Brain microvascular endothelial cell (primary cell): ENCODE measurements around the gene HSD17B2.
A peak's percentile ranks its signal among the peaks of the same experiment; 100 is the strongest.

Source experiments
- DNase-seq: peaks from one replicate; pipeline ENCODE4 v3.0.0-alpha.2; 2020
- H3K27ac ChIP-seq: fragments of 250-450 bp; sonication (Bioruptor Pico); 2 replicates; pipeline ENCODE4 v1.5.1; 2020; ENCODE audit warnings: mild to moderate bottlenecking, moderate library complexity
- H3K27me3 ChIP-seq: fragments of 250-450 bp; sonication (Bioruptor Pico); replicated peaks from 2 replicates; pipeline ENCODE4 v1.5.1; 2020; ENCODE audit warnings: mild to moderate bottlenecking
- H3K36me3 ChIP-seq: fragments of 250-450 bp; sonication (Bioruptor Pico); replicated peaks from 2 replicates; pipeline ENCODE4 v1.5.1; 2020; ENCODE audit warnings: mild to moderate bottlenecking
- H3K4me3 ChIP-seq: 2 replicates; pipeline ENCODE4 v1.5.1; 2011; ENCODE audit warnings: low read depth, mild to moderate bottlenecking, control low read depth, low read length, moderate library complexity
- in situ Hi-C: cut with HindIII; loops from 2 replicates; pipeline ENCODE4 v1.10.0; 2017; ENCODE audit warnings: low sequenced_read_pairs, low pct_ligation_motif_present
- TF ChIP-seq, protein P1 (sequence below): IDR thresholded peaks from 2 replicates; pipeline ENCODE4 v1.5.1; 2011; ENCODE audit warnings: low read depth, mild to moderate bottlenecking, moderate library complexity, low read length, control low read depth, inconsistent platforms; ENCODE audit errors: missing control alignments

The HSD17B2 gene

DNA sequence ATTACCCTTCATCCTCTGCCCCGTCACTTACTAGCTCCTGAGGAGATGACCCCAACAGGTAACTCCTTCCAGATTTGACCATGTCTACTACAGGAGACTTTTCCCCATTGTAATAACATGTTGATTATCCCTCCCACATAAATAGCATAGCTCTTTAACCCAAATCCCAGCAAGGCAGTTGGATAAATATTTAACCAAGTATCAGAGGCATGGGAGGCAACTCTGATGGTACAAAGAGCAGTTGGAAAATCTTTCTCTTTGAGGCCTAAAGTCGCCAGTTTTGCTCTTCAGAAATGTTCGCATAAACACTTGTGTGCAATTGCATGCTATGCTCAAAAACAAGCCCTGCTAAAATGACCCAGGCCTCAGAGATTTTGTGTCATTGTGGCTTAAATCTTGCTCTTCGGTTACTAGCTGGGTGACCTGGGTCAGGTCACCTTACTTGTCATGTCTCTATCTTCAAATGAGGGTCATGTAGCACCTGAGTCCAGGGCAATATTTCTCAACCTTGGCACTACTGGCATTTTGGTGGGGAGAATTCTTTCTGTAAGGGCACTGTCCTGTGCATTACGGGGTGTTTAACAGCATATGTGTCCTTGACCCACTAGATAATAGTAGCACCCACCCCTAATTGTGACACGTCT is 48.8 kb downstream of the HSD17B2 start:
- TF ChIP-seq, protein P1, sequence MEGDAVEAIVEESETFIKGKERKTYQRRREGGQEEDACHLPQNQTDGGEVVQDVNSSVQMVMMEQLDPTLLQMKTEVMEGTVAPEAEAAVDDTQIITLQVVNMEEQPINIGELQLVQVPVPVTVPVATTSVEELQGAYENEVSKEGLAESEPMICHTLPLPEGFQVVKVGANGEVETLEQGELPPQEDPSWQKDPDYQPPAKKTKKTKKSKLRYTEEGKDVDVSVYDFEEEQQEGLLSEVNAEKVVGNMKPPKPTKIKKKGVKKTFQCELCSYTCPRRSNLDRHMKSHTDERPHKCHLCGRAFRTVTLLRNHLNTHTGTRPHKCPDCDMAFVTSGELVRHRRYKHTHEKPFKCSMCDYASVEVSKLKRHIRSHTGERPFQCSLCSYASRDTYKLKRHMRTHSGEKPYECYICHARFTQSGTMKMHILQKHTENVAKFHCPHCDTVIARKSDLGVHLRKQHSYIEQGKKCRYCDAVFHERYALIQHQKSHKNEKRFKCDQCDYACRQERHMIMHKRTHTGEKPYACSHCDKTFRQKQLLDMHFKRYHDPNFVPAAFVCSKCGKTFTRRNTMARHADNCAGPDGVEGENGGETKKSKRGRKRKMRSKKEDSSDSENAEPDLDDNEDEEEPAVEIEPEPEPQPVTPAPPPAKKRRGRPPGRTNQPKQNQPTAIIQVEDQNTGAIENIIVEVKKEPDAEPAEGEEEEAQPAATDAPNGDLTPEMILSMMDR: no peak
- in situ Hi-C loops: no loop called here
- Histone ChIP-seq H3K36me3 (no peaks in the 10 kb centered on the region), H3K27ac (no peak overlapping the region), H3K4me3 (no peak overlapping the region), H3K27me3 (no peaks in the 10 kb centered on the region)
- DNase-seq: no peak

DNA sequence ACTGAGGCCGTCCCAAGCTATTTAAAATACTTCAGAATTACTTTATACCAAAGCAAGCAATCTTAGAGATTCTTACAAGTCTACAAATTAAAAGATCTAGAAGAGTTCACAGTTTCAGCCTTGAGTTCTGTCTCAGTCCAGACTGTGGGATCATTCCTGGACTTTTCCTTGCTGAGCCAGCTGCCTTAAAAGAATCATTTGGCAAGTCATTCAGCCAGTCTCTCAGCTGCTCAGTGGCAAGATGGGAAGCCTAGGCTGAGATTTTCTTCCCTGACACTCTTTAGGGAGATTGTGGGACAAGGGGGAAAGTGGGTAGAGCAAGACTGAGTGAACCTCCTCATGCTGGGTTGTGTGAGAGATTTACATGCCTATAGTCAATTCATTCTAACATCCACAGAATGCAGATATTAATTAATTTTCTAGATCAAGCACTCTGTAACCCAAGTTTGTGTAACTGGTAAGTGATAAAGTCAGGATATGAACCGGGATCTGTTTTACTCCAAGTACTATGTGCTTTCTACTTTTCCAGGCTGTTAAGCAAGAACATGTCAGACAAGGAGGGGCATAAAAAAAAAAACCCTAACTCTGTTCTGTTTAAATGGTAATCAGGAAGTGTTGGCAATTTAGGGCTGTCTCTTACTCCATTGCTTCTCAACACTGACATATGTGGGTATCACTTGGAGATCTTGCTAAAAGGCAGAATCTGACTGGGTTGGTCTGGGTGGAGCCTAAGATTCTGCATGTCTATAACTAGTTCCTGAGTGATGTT is 50.1 kb downstream of the HSD17B2 start:
- no peak overlapping the region for H3K4me3 ChIP-seq
- in situ Hi-C loops: no loop called here
- no peak overlapping the region for H3K27ac ChIP-seq
- H3K36me3 ChIP-seq: no peaks in the 10 kb centered on the region
- no peaks in the 10 kb centered on the region for H3K27me3 ChIP-seq
- no peak for DNase-seq
- TF ChIP-seq, protein P1: no peak

DNA sequence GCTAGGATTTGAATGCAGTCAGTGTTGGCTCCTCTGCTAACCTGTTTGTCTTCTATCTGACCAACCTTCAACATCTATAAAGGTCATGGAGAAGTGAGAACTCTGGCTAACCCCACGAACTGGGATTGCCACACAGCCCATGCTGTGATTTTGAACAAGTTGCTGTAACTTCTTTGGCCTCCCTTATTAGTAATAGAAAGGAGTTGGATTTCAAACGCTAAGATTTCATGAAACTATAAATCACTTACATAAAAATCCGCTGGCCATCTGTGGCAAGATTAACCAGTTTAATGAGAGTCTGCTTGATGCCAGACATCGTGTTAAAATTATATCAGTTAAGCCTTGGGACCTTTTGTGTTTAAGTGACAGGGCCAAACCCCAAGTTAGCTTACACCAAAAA is 53.4 kb downstream of the HSD17B2 start:
- Histone ChIP-seq H3K27ac (no peak overlapping the region), H3K36me3 (no peaks in the 10 kb centered on the region), H3K27me3 (no peaks in the 10 kb centered on the region), H3K4me3 (no peak overlapping the region)
- in situ Hi-C loops: no loop called here
- TF ChIP-seq, protein P1: no peak
- no peak for DNase-seq

DNA sequence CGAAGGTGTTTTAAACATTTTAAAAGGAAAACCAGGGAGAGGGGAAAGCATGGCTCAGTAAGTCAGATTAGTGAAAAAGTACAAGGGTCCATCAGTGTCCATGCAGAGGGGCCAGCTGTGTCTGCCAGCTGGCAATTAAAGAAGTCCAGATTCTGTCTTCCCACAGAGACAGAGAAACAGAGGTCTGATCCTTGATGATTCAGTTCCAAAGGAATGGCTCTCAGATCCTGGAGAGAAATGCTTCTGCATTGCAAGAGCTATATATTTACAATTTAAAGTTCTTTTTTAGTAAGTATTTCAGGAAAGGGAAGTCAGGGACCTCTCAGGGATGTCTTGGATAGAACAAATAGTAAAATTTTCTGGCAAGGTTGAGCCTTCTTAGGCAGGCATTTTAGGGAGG is 56.2 kb downstream of the HSD17B2 start:
- TF ChIP-seq, protein P1: no peak
- Histone ChIP-seq H3K36me3 (no peaks in the 10 kb centered on the region), H3K27ac (no peak overlapping the region), H3K27me3 (no peaks in the 10 kb centered on the region), H3K4me3 (no peak overlapping the region)
- in situ Hi-C loops: no loop called here
- peak; percentile 33 for DNase-seq

DNA sequence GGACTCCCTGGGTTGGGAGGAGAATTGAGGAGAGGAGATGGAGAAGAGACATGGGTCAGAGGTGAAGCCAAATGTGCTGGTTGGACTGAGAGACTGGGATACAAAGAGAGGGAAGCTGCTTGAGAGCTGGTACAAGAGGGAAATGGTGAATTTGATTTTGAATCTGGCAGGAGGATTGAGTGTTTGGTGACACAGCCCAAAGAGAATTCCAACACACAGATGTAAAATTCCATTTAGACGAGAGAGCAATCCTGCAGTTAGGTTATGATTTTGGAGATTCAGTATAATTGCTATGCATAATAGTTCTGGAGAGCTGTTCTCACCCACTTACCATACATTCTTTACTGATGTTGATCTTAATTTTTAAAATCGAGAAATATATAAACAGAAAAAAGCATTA is 57.7 kb downstream of the HSD17B2 start:
- H3K27me3 ChIP-seq: no peaks in the 10 kb centered on the region
- in situ Hi-C loops: no loop called here
- no peak for DNase-seq
- no peaks in the 10 kb centered on the region for H3K36me3 ChIP-seq
- H3K4me3 ChIP-seq: no peak overlapping the region
- TF ChIP-seq, protein P1: no peak
- no peak overlapping the region for H3K27ac ChIP-seq
